Ovary (tissue), 9 donors: Measurements from ENCODE around the gene PRG2. TPM values are rescaled to one million over a fixed set of nuclear protein-coding genes. Genes with fewer than 3 reads are reported as not detected.

Experiments
- DNase-seq, 5 donors: peaks; one replicate each; pipeline ENCODE4 v3.0.0-alpha.2; 2019 to 2020
- H3K27ac ChIP-seq, 2 donors: fragments of 200-600 bp; one replicate each; pipeline versions ENCODE4 v1.5.1 to v1.8.0; 2019 to 2022
- H3K27me3 ChIP-seq: fragments of 200-600 bp; one replicate; pipeline ENCODE4 v1.8.0; 2022
- H3K36me3 ChIP-seq: fragments of 200-600 bp; sonication (generic); one replicate; pipeline ENCODE4 v1.5.1; 2019
- H3K4me1 ChIP-seq: one replicate; pipeline ENCODE4 v1.8.1; 2013; ENCODE audit warnings: mild to moderate bottlenecking, moderate library complexity; ENCODE audit not compliant: insufficient read depth
- H3K4me3 ChIP-seq: fragments of 200-600 bp; sonication (generic); one replicate; pipeline ENCODE4 v1.5.1; 2017
- H3K9me3 ChIP-seq, 2 donors: fragments of 200-600 bp in 1 of 2; sonication (generic) in 1 of 2; one replicate each; pipeline versions ENCODE4 v1.5.1 to v1.8.1; 2013 to 2019; ENCODE audit warnings: mild to moderate bottlenecking in 1 of 2, moderate library complexity in 1 of 2
- CTCF ChIP-seq, 3 donors: fragments of 450-650 bp in 2 of 3; fragments of 200-600 bp in 1 of 3; IDR thresholded peaks; one replicate each; pipeline versions ENCODE4 v1.5.1 to v1.8.0; 2016 to 2022; ENCODE audit warnings: antibody characterized with exemption in 3 of 3, mild to moderate bottlenecking in 1 of 3
- EP300 ChIP-seq: sonication (generic); formaldehyde crosslinking; IDR thresholded peaks from one replicate; pipeline ENCODE4 v1.6.1; 2017; ENCODE audit warnings: antibody characterized with exemption
- POLR2A ChIP-seq: fragments of 450-650 bp; IDR thresholded peaks from one replicate; pipeline ENCODE4 v1.6.1; 2017; ENCODE audit warnings: antibody characterized with exemption, mild to moderate bottlenecking, moderate library complexity
- WGBS, 3 donors: extraction: QIAGEN DNeasy Blood & Tissue Kit in 1 of 3; methylation state at CpG; one replicate each; pipeline versions ENCODE4 v1.1.5 to v1.1.7; 2013 to 2017; 5-methylcytosine and 5-hydroxymethylcytosine counted together
- intact Hi-C, 4 donors: fragments of 100-400 bp; cut with DNase I; formaldehyde crosslinking; loops; one replicate each; pipeline versions ENCODE4 v1.11.0 to v1.15.1; 2022 to 2023
- polyA plus RNA-seq, 2 donors: library from polyadenylated mRNA; stranded (reverse); fragments of 200-250 nt in 1 of 2; fragments of 350-450 nt in 1 of 2; fragmentation: Illumina TruSeq in 1 of 2; extraction: RNeasy Lipid Tissue Mini Kit (QIAGEN cat#74804) in 1 of 2; gene quantifications; one replicate each; pipeline ENCODE4 v1.2.3, GENCODE V29; 2013 to 2014
- total RNA-seq, 7 donors: library from RNA; depleted of rRNA in 2 of 7; stranded (reverse); fragments of >200 nt in 2 of 7; fragmentation: NEBNext Ultra II Directional in 3 of 7; extraction: Animal tissue kit (Norgen Biotek cat#: 25700) in 3 of 7; gene quantifications; one replicate each; pipeline versions ENCODE4 v1.1.0 to v1.2.4, GENCODE V29; 2016 to 2023
- donor health status: DM: no; HTN: no; CAD: no; lungs with moderate emphysema.
- donor health status: DM: no; HTN: no; CAD: no.
- donor health status: Bipolar disorder and iron deficiency.
- donor health status: DM: yes; HTN: yes; CAD: no.
- donor health status: DM: no; HTN: no; CAD: no.
- donor health status: DM: yes; HTN: yes; CAD: no.

PRG2 gene
- total and polyA plus RNA-seq, 9 donors: 0.15 TPM; not detected in 8

- WGBS, 3 donors: 78 to 88% (median 81%) methylated on average over 2 of the region's 2 CpGs
- intact Hi-C loops: no loop called here
- H3K4me3 ChIP-seq: no peak overlapping the region
- no peaks in the 10 kb centered on the region for H3K27me3 ChIP-seq
- no peak overlapping the region for H3K27ac ChIP-seq
- H3K9me3 ChIP-seq: no peaks in the 10 kb centered on the region
- no peak for TF ChIP-seq POLR2A
- no peak for TF ChIP-seq CTCF (IDR thresholded peaks at IDR 0.05)
- no peak for TF ChIP-seq EP300
- H3K4me1 ChIP-seq: no peaks in the 10 kb centered on the region
- no peak for DNase-seq
- no peaks in the 10 kb centered on the region for H3K36me3 ChIP-seq
Measured at GRCh38 chr11:57408771-57409170, 18.3 kb upstream of the PRG2 start.

- Histone ChIP-seq H3K4me1 (no peaks in the 10 kb centered on the region), H3K27ac (no peak overlapping the region), H3K9me3 (no peaks in the 10 kb centered on the region), H3K36me3 (no peaks in the 10 kb centered on the region), H3K4me3 (no peak overlapping the region), H3K27me3 (no peaks in the 10 kb centered on the region)
- TF ChIP-seq CTCF (IDR thresholded peaks at IDR 0.05) (no peak), EP300 (no peak), POLR2A (no peak)
- 93 to 95% (median 93%) methylated on average over 8 of the region's 8 CpGs for WGBS, 3 donors
- no peak for DNase-seq
- intact Hi-C loops: no loop called here
Measured at GRCh38 chr11:57407941-57408475, 17.6 kb upstream of the PRG2 start.

GRCh38 chr11:57407010-57407920 lies 16.8 kb upstream of the PRG2 start:
- Histone ChIP-seq H3K4me1 (no peaks in the 10 kb centered on the region), H3K9me3 (no peaks in the 10 kb centered on the region), H3K27me3 (no peaks in the 10 kb centered on the region), H3K27ac (no peak overlapping the region), H3K4me3 (no peak overlapping the region), H3K36me3 (no peaks in the 10 kb centered on the region)
- intact Hi-C loops: no loop called here
- TF ChIP-seq POLR2A: no peak
- no peak for TF ChIP-seq CTCF (IDR thresholded peaks at IDR 0.05)
- TF ChIP-seq EP300: no peak
- DNase-seq: no peak
- WGBS, 3 donors: 74 to 78% (median 76%) methylated on average over 9 of the region's 9 CpGs

GRCh38 chr11:57406337-57406904 lies 16.0 kb upstream of the PRG2 start:
- Histone ChIP-seq H3K27ac (no peak overlapping the region), H3K36me3 (no peaks in the 10 kb centered on the region)

More at GRCh38 chr11:57406337-57406904, 16.0 kb upstream of the PRG2 start:
- Histone ChIP-seq H3K4me1 (no peaks in the 10 kb centered on the region), H3K27me3 (no peaks in the 10 kb centered on the region), H3K4me3 (no peak overlapping the region), H3K9me3 (no peaks in the 10 kb centered on the region)
- no peak for DNase-seq
- TF ChIP-seq EP300 (no peak), POLR2A (no peak), CTCF (IDR thresholded peaks at IDR 0.05) (no peak)
- 68 to 75% (median 70%) methylated on average over 4 of the region's 4 CpGs for WGBS, 3 donors
- intact Hi-C loops: no loop called here
